ENCODE measurements around the gene ADGRA1.

The ADGRA1 gene

DNA sequence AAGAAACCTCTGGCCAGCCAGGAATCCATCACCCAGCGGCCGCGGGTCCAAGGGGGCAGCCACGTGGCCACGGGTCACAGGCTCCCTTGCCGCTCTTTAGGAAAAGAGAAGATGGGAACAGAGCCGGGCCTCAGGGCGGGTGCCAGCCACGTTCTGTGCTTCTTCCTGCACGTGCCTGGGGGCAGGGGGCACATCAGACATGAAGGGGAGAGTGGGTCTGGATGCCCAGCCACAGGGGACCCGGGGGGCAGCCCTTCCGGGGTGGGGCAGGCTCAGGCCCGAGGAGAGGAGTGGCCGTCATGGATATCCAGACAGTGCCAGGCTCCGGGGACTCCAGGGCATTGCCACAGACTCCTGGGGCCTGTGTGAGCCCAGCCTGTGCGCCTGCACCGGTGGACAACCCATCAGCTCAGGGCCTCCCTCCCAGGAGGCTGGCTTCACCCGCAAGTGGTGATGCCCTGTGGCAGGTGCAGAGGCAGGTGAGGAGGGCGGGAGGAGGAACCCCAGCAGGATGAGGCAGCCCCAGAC, 31.0 kb upstream of the ADGRA1 start:
- DNase-seq (ENCODE audit: low spot score): no peak

DNA sequence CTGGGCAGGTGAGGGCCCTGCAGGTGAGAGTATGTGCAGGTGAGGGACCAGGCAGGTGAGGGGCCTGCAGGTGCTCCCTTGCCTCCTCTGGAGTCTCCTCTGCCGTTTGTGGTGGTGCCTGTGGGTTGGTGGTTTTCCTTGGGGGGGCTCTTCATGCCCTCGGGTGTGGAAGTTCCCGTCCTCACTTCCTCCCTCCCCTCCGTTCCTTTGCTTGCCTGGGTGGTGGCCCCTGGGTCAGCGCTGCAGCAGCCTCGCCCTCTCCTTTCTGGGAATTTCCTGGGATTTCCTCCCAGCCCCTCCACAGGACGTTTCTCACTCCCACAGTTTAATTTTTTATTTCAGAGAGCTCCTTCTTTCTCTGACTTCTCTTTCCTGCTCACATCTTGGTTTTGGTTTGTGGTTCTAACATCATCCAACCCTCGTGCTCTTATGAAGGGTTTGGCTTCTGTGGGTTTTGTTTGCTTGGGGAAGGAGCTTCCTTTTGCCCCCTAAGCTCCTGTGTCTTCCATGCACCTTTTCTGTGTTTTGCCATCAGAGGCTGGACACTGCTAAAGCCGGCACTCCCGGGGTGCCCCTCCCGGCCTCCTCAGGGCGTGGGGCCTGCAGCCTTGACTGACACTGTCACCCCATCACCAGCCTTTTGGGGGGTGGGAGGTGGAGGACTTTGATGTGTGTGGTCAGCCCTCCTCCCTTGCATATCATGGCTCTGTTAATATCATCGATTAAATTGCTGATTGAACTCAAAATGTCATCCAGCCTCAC, 29.2 kb upstream of the ADGRA1 start:
- no peak for DNase-seq (ENCODE audit: low spot score)

GRCh38 chr10:133059093-133059470, 28.6 kb upstream of the ADGRA1 start:
- DNase-seq (ENCODE audit: low spot score): no peak

- DNase-seq (ENCODE audit: low spot score): no peak
Observed at GRCh38 chr10:133059571-133059970, 28.2 kb upstream of the ADGRA1 start.

- no peak for DNase-seq (ENCODE audit: low spot score)
Observed at GRCh38 chr10:133060022-133060421, 27.7 kb upstream of the ADGRA1 start.

GRCh38 chr10:133060466-133060865, 27.3 kb upstream of the ADGRA1 start:
- no peak for DNase-seq (ENCODE audit: low spot score)

- DNase-seq (ENCODE audit: low spot score): no peak
Observed at GRCh38 chr10:133060881-133061280, 26.8 kb upstream of the ADGRA1 start.

DNA sequence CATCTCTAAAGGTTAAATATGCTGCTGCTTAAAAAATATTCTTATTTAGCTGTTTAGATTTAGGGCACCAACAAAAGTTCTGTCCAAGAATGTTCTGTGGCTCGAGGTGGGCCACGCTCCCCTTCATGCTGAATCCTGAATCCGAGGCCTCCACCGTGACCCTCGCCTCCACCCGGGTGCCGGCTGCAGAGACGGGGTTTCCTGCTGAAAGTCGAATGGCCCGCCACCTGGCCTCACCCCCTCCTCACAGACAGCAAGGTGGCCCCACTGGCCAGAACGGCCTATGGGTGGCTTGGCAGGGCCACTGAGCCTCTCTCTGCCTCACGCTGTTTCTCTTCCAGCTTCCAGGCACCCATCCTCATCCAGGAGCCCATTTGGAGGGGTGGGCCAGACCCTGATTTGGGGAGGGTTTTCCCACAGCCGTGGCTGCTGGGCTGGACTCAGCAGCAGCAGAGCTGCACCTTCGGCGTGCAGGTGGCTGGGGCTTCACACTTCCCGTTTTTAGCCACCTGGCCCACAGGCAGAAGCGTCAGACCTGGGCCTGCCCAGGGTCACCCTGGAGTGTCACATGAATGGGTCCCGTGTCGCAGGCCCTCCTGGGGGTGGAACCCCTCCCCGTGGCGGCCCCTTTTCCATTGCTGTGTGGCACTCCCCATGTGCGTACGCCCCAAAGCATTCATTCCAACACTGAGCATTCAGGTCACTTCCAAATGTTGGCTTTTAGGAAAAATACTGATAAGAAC, 26.3 kb upstream of the ADGRA1 start:
- DNase-seq (ENCODE audit: low spot score): no peak

DNA sequence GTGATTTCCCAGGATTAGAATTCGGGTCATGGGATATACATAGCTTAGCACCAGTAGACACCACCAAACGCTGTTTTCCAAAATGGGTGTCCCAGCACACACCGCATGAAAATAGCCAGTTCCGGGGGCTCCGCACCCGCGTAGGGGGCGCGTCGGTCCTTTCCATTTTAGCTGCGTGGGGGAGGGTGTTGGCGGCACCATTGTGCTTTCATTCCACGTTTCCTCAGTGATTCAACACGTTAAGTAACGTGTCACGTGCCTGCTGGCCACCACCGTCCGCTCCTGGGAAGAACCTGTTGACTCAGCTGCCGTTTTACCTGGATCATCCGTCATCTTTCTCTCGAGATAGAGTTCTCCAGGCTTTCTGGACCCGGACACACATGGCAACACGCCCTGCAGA, 25.6 kb upstream of the ADGRA1 start:
- DNase-seq (ENCODE audit: low spot score): no peak

GRCh38 chr10:133062635-133063034, 25.1 kb upstream of the ADGRA1 start:
- DNase-seq (ENCODE audit: low spot score): no peak

DNA sequence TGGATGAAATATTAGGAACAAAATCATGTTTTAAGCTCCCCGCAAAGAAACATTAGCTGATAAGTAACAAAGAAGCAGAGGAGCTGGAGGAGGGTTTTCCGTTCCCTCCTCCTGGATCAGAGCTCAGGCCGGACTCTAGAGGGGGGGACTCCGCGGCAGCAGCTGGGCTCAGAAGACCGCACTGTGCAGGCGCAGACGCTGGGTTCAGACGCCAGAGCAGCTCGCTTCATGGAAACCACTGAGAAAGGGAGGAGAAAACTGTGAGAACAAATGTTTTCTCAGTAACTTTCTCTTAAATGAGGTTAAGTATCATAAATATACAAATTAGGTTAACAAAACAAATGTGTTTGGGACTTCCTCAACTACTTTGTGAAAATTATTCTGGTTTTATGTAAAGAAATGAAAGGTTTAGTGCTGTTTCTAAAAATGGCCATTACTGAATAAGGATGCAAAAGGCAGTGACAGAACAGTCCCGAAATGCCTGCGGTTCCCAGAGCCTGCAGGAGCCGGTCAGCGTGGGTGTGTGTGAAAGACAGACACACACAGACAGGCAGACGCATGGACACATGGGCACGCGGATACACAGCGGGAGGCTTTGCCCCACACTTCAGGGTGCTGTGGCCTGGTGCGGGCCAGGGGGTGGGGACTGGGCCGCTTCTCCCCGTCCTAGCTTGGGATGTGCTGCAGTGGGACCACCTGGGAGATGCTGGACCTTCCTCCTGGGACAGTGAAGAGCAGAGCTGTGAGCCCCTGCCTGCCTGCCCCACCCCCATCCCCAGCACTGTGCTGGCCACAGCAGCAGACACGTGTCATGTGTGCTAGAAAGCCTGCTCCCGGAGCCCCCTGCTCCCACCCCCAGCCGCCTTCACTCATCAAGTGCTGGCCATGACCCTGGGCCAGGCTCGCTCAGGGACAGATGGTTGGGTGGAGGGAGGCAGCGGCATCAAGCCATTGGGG, 20.3 kb upstream of the ADGRA1 start:
- DNase-seq (ENCODE audit: low spot score): no peak

GRCh38 chr10:133068111-133069032, 19.4 kb upstream of the ADGRA1 start:
- no peak for DNase-seq (ENCODE audit: low spot score)

DNA sequence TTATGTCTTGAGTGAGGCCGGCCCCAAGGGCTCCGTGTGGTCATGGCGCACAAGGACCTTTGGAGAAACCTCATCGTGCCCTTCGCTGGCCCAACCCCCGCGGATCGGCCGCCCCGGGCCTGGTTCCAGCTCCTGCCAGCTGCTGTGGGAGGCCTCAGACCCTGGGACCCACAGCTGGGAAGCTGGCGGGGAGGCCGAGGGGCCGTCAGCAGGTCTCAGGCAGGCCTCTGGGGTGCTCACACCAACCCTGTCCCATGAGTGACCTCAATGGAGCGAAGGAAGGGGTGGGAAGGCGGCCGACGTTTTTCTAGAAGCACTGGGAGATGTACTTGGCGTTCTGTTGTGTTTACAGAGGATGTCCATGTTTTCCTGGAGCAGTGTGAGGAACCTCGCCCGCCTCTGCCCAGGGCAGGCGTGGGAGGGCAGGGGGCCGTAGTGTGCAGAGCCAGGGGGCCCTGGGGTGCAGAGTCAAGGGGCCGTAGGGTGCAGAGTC, 18.6 kb upstream of the ADGRA1 start:
- DNase-seq (ENCODE audit: low spot score): no peak

GRCh38 chr10:133070405-133070804, 17.3 kb upstream of the ADGRA1 start:
- DNase-seq (ENCODE audit: low spot score): no peak

GRCh38 chr10:133070810-133071209, 16.9 kb upstream of the ADGRA1 start:
- no peak for DNase-seq (ENCODE audit: low spot score)

DNA sequence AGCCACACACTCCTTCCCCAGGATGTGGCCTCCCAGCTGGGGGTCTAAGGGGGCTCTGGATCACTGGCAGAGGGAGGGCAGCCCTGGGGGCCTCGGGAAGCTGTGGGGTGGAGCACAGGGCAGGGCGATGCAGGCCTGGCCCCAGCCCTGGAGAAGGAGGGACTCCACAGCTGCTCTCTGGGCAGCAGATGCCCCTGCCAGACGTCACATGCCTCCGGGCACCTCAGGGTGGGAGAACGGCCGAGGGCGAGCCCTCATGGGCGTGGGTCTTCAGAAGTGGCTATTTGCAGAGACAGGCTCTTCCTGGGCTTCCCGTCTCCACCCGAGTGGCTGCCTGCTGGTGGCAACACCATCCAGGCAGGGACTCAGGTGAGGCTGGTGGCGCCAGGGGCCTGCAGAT, 16.0 kb upstream of the ADGRA1 start:
- no peak for DNase-seq (ENCODE audit: low spot score)

DNA sequence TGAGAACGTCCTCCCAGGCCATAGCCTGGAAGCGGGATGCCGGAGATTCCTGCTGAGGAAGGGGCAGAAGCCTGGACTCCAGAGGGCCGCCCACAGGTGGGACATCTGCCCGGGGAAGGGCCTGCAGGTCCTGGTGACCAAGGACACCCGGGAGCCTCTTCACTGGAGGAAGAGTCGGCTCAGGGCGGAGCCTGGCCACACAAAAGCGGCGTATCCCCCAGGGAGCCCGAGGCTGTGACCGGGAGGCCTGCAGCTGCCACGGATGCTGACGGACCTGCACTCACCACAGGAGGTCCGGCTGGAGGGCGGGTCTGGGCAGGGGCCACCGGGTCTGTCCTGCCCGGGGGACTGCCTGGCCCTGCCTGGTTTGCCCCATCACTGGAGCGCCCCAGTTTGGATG, 15.5 kb upstream of the ADGRA1 start:
- DNase-seq (ENCODE audit: low spot score): no peak

GRCh38 chr10:133072720-133073390, 14.9 kb upstream of the ADGRA1 start:
- no peak for DNase-seq (ENCODE audit: low spot score)

- no peak for DNase-seq (ENCODE audit: low spot score)
Observed at GRCh38 chr10:133075346-133076137, 12.2 kb upstream of the ADGRA1 start.

Data from left forelimb (tissue), 1 donor.